Measurements from ENCODE around the gene UQCRC1.

DNA sequence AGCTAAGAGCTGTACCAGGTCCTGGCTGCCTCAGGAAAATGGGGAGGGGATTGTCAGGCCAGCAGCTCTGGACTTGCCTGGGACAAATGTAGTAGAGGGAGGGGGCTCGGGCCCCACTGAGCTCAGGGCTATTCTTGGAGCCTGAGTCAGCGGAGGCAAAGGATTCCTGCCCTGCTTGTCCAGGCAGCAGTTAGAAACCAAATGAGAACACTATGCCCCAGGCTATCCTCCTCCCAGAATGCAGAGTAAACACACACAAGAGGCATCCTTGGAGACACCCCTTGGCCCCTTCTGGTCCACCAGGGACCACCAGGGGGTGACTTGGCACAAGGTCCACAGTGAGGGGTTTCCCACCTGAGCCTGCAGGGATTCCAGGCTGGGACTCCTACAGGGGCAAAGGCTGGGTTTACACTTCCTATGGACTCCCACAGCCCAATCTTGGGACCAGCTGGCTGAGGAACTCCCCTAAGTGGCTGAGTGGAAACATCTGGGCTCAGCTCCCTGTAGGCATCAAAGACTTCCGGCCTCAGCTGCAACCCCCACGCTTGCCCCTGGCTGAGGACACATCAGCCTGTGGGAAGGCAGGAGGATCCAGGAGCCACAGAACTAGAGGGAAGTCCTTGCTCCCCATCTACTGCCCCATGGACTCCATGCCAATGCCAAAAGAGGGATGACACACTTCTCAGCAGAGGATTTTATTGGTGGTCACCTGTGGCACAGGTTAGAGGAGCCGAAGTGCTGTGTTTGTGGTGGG, 10.9 kb downstream of the UQCRC1 start:
- TF ChIP-seq ZNF211 (tag by site-specific recombination; IDR thresholded peaks at IDR 0.05; ENCODE audit: low read depth) (no peak), ZNF660 (tag by site-specific recombination; IDR thresholded peaks at IDR 0.05) (no peak), ZNF777 (tag by site-specific recombination; IDR thresholded peaks at IDR 0.05; ENCODE audit: borderline replicate concordance) (no peak), ZNF530 (tag by site-specific recombination; IDR thresholded peaks at IDR 0.05; ENCODE audit: low read depth) (no peak), ZNF654 (tag by site-specific recombination; IDR thresholded peaks at IDR 0.05; ENCODE audit: low read depth) (no peak), ZNF133 (tag by site-specific recombination; IDR thresholded peaks at IDR 0.05) (no peak), ZNF521 (tag by site-specific recombination; IDR thresholded peaks at IDR 0.05) (no peak), ZNF274 (IDR thresholded peaks at IDR 0.05; ENCODE audit: low read length) (no peak), ZNF274 (tag by site-specific recombination; IDR thresholded peaks at IDR 0.05; ENCODE audit: borderline replicate concordance) (no peak)
- TF ChIP-seq, protein P1, sequence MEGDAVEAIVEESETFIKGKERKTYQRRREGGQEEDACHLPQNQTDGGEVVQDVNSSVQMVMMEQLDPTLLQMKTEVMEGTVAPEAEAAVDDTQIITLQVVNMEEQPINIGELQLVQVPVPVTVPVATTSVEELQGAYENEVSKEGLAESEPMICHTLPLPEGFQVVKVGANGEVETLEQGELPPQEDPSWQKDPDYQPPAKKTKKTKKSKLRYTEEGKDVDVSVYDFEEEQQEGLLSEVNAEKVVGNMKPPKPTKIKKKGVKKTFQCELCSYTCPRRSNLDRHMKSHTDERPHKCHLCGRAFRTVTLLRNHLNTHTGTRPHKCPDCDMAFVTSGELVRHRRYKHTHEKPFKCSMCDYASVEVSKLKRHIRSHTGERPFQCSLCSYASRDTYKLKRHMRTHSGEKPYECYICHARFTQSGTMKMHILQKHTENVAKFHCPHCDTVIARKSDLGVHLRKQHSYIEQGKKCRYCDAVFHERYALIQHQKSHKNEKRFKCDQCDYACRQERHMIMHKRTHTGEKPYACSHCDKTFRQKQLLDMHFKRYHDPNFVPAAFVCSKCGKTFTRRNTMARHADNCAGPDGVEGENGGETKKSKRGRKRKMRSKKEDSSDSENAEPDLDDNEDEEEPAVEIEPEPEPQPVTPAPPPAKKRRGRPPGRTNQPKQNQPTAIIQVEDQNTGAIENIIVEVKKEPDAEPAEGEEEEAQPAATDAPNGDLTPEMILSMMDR (tag by site-specific recombination; IDR thresholded peaks at IDR 0.05) = no peak
- TF ChIP-seq, protein P2, sequence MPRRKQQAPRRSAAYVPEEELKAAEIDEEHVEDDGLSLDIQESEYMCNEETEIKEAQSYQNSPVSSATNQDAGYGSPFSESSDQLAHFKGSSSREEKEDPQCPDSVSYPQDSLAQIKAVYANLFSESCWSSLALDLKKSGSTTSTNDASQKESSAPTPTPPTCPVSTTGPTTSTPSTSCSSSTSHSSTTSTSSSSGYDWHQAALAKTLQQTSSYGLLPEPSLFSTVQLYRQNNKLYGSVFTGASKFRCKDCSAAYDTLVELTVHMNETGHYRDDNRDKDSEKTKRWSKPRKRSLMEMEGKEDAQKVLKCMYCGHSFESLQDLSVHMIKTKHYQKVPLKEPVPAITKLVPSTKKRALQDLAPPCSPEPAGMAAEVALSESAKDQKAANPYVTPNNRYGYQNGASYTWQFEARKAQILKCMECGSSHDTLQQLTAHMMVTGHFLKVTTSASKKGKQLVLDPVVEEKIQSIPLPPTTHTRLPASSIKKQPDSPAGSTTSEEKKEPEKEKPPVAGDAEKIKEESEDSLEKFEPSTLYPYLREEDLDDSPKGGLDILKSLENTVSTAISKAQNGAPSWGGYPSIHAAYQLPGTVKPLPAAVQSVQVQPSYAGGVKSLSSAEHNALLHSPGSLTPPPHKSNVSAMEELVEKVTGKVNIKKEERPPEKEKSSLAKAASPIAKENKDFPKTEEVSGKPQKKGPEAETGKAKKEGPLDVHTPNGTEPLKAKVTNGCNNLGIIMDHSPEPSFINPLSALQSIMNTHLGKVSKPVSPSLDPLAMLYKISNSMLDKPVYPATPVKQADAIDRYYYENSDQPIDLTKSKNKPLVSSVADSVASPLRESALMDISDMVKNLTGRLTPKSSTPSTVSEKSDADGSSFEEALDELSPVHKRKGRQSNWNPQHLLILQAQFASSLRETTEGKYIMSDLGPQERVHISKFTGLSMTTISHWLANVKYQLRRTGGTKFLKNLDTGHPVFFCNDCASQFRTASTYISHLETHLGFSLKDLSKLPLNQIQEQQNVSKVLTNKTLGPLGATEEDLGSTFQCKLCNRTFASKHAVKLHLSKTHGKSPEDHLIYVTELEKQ (tag by site-specific recombination; IDR thresholded peaks at IDR 0.05; ENCODE audit: borderline replicate concordance) = no peak
- TF ChIP-seq, protein P3, sequence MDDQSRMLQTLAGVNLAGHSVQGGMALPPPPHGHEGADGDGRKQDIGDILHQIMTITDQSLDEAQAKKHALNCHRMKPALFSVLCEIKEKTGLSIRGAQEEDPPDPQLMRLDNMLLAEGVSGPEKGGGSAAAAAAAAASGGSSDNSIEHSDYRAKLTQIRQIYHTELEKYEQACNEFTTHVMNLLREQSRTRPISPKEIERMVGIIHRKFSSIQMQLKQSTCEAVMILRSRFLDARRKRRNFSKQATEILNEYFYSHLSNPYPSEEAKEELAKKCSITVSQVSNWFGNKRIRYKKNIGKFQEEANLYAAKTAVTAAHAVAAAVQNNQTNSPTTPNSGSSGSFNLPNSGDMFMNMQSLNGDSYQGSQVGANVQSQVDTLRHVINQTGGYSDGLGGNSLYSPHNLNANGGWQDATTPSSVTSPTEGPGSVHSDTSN (CRISPR knock-in tag; IDR thresholded peaks at IDR 0.05) = no peak
